NT2/D1 (cell line): ENCODE measurements around the gene TSNAXIP1.

ENCODE experiments used
- SUZ12 ChIP-seq: IDR thresholded peaks from 2 replicates; pipeline ENCODE4 v1.6.1; 2011; ENCODE audit not compliant: insufficient read length, insufficient read depth; ENCODE audit errors: extremely low read depth
- YY1 ChIP-seq: IDR thresholded peaks from 2 replicates; pipeline ENCODE4 v1.6.1; 2011; ENCODE audit not compliant: insufficient read length, insufficient read depth
- ZNF274 ChIP-seq: IDR thresholded peaks from 2 replicates; pipeline ENCODE4 v1.6.1; 2011; ENCODE audit warnings: mild to moderate bottlenecking, low read depth, low read length

- TF ChIP-seq SUZ12 (no peak), ZNF274 (no peak), YY1 (no peak)
Observed at GRCh38 chr16:67781565-67781921, 25.1 kb upstream of the TSNAXIP1 start.
